ENCODE data around the gene HACE1.
"Not testable (repeated sequence)": the region's sequence is repeated elsewhere in the genome, so short reads cannot be mapped to it uniquely, and the experiment has no call there.

Gene HACE1

DNA sequence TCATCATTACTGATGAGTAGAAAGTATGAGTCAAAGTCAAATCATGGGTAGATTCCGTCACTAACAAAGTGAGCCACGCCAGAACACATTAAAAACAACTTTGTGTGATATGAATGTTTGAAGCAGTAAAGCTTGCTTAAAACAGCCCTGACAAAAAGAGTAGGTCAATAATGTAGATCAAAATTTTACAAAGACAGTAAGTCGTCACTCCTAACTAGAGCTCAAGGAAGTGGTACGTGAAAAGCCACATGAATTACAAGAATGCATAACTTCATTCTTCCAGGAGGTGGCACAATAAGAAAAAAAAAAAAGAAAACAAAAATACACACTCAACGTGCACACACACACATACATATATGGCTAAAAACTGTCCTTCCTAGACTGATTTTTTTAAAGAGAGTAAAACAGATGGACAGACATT is 69.9 kb downstream of the HACE1 start:
- Mint-ChIP-seq H3K36me3 (peaks cover 7% of the 10 kb centered on the region), H3K9me3 (no peaks in the 10 kb centered on the region), H3K27ac (peak overlapping the region; percentile 91), H3K4me3 (peak overlapping the region; percentile 57), H3K27me3 (no peaks in the 10 kb centered on the region), H3K4me1 (peaks cover 26% of the 10 kb centered on the region)

DNA sequence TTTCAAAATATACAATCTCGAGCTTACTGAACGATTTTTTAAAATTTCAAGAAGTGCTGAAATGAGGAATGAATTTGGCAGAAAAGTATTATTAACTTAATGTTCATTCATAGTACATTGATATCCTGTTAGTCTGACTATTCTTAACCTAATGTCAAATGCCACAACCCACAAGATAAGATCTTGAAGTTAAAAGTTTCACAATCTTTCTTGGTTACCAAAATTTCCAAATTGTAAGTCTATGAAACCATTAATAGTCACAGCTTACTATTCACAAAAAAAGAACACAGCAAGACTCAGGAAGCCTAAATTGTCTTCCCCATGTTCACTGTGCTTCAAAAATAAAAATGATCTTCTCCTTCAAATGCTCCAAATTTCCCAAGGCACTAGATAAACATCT is 71.3 kb downstream of the HACE1 start:
- Mint-ChIP-seq H3K9me3 (no peaks in the 10 kb centered on the region), H3K4me3 (peak overlapping the region; percentile 47), H3K4me1 (peaks cover 26% of the 10 kb centered on the region), H3K36me3 (peaks cover 13% of the 10 kb centered on the region), H3K27ac (peak overlapping the region; percentile 78), H3K27me3 (no peaks in the 10 kb centered on the region)

DNA sequence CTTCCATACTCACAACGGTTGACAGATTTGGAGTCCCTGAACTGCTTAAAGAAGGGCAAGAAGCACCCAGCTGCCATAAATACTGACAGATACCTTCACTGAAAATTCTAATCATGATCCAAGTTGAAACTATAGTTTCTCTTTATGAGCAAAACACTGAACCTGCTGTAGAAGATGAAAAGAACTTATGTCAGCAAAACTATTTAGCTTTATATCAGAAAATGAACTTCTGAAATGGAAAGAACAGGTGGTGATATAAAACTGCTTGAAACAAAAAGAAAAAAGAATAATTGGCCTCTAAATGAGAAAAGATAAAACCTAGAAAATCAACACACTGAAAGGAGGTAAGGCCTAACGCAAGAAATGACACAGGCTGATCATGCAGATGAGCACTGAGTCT is 72.4 kb downstream of the HACE1 start:
- no peak overlapping the region for H3K27ac Mint-ChIP-seq
- peaks cover 26% of the 10 kb centered on the region for H3K4me1 Mint-ChIP-seq
- H3K36me3 Mint-ChIP-seq, result peaks cover 18% of the 10 kb centered on the region
- H3K4me3 Mint-ChIP-seq, result no peak overlapping the region
- no peaks in the 10 kb centered on the region for H3K27me3 Mint-ChIP-seq
- H3K9me3 Mint-ChIP-seq, result no peaks in the 10 kb centered on the region

DNA sequence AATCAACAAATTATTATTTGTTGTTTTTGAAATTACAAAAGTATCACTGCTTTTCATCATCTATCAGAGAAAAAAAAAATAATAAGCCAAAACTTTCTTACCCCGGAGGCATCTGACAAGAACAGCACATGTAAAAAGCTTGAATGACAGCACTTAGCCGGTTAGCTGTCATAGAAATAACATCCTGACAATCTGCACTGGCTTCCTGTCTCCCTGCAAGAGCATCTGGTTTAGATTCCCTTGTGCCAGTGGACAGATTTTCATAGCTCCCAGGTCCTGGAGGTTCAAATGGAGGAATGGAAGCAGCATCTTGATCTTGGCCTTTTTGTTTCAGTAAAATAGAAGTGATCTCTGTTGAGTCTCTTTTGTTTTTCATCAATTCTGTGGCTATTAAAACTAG is 74.8 kb downstream of the HACE1 start:
- H3K27ac Mint-ChIP-seq, result no peak overlapping the region
- H3K4me3 Mint-ChIP-seq, result no peak overlapping the region
- no peaks in the 10 kb centered on the region for H3K27me3 Mint-ChIP-seq
- H3K9me3 Mint-ChIP-seq, result no peaks in the 10 kb centered on the region
- peaks cover 24% of the 10 kb centered on the region for H3K4me1 Mint-ChIP-seq
- H3K36me3 Mint-ChIP-seq, result peaks cover 26% of the 10 kb centered on the region

DNA sequence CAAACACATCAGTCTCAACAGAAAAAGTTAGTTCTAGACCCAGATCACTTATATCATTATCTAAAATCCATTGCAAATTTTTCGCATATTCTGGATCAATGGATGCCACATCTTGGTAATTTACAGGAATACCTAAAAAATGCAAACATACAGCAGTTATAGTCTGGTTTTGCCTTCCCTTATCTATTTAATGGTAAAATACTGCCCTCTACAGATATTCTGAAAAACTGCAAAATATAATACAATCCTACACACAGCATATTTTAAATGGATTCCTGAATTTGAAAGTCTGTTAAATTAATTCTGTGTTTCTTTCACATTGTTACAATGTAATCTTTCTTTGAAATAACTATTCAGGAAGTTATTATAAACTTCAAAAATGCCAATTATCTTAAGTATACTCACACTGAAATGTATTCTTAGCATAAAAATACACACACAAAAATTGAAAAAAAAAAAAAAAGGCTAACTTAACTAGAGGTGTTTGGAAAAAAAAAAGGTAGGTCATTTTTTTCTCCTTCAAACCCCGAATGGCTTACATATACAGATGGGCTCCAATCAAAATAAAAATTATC is 88.4 kb downstream of the HACE1 start:
- Mint-ChIP-seq H3K9me3 (no peaks in the 10 kb centered on the region), H3K36me3 (peaks cover 3% of the 10 kb centered on the region), H3K4me3 (no peak overlapping the region), H3K27ac (no peak overlapping the region), H3K4me1 (peaks cover 5% of the 10 kb centered on the region), H3K27me3 (no peaks in the 10 kb centered on the region)

DNA sequence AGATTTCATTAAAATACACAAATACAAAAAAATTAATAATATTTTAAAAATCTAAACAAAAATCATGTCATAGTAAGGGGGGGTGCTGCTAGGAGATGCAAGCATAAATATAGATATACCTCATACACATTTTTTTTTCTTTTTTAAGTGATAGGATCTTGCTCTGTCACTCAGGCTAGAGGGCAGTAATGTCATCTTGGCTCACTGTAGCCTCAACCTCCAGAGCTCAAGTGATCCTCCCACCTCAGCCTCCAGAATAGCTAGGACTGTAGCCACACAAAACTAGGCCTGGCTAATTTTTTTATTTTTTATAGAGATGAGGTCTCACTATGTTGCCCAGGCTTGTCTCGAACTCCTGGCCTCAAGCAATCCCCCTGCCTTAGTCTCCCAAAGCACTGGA is 90.8 kb downstream of the HACE1 start:
- H3K27me3 Mint-ChIP-seq, result no peaks in the 10 kb centered on the region
- H3K4me1 Mint-ChIP-seq, result peaks cover 5% of the 10 kb centered on the region
- H3K36me3 Mint-ChIP-seq, result peaks cover 4% of the 10 kb centered on the region
- no peak overlapping the region for H3K27ac Mint-ChIP-seq
- no peaks in the 10 kb centered on the region for H3K9me3 Mint-ChIP-seq
- H3K4me3 Mint-ChIP-seq, result no peak overlapping the region

DNA sequence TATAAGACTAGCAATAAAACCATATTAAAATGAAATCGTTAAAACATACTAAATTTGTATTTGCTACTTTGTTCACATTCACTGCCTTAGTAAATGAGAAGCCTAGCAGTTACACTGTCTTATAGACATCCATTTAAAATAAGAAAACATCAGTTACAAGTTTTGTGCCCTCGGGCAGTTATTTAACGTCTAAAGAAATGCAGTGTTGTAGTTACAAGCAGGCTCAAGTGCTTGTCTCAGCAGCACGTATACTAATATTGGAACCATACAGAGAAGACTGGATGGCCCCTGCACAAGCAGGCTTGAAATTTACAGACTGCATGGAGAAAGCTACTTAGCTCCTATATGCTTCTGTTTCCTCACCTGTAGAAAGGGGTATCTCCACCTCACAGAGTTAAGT is 93.1 kb downstream of the HACE1 start:
- H3K27me3 Mint-ChIP-seq, result no peaks in the 10 kb centered on the region
- H3K27ac Mint-ChIP-seq, result no peak overlapping the region
- no peak overlapping the region for H3K4me3 Mint-ChIP-seq
- no peaks in the 10 kb centered on the region for H3K9me3 Mint-ChIP-seq
- peaks cover 12% of the 10 kb centered on the region for H3K36me3 Mint-ChIP-seq
- peaks cover 5% of the 10 kb centered on the region for H3K4me1 Mint-ChIP-seq

DNA sequence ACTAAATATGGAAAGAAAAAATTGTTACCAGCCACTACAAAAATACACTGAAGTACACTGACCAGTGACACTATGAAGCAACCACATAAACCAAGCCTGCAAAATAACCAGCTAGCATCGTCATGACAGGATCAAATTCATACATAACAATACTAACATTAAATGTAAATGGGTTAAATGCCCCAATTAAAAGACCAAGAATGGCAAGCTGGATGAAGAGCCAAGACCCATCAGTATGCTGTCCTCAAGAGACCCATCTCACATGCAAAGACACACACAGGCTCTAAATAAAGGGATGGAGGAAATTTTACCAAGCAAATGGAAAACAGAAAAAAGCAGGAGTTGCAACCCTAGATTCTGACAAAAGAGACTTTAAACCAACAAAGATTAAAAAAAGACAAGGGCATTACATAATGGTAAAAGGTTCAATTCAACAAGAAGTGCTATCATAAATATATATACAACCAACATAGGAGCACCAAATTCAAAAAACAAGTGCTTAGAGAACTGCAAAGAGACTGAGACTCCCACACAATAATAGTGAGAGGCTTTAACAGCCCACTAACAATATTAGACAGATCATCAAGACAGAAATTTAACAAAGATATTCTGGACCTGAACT is 104.8 kb downstream of the HACE1 start:
- Mint-ChIP-seq H3K36me3 (peaks cover 50% of the 10 kb centered on the region), H3K27me3 (no peaks in the 10 kb centered on the region), H3K4me1 (no peaks in the 10 kb centered on the region)

DNA sequence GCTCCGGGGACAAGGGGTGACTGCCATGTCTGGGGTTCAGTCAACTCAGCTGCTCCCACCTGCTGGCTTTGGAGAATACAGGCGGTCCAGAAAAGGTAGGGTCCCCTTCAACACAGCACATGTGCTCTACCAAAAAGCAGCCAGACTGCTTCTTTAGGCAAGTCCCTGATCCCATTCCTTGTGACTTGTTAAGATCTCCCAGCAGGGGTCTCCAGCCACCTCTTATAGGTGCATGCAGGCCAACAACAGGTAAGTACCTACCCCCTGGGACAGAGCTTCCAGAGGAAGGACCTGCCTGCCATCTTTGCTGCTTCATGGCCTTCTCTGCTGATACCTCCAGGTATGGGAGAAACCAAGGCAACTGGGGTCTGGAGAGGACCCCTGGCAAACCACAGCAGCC is 106.5 kb downstream of the HACE1 start:
- no peak overlapping the region for H3K4me3 Mint-ChIP-seq
- no peaks in the 10 kb centered on the region for H3K4me1 Mint-ChIP-seq
- no peaks in the 10 kb centered on the region for H3K27me3 Mint-ChIP-seq
- H3K36me3 Mint-ChIP-seq, result peaks cover 41% of the 10 kb centered on the region
- no peaks in the 10 kb centered on the region for H3K9me3 Mint-ChIP-seq
- no peak overlapping the region for H3K27ac Mint-ChIP-seq

More for the DNA sequence above, 104.8 kb downstream of the HACE1 start:
- H3K9me3 Mint-ChIP-seq, result peaks cover 5% of the 10 kb centered on the region
- H3K27ac Mint-ChIP-seq, result no peak overlapping the region
- H3K4me3 Mint-ChIP-seq, result no peak overlapping the region

DNA sequence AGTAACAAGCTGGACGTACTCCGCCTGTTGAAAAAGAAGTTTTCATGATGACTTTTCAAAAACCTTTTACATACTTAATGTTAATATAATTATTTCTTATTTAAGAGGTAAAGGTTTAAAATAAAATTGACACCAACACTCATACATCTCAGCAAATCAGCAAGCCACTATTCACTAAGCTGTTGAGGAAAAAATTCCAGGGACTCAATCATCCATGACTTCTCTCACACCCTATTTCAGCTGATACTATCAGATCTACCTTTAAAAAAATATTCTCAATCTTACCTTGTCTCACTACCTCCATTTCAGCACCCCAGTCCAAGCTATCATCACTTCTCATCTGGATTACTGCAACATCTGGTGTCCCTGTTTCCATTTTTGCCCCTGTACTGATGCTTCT is 109.3 kb downstream of the HACE1 start:
- Mint-ChIP-seq H3K4me3 (no peak overlapping the region), H3K27ac (no peak overlapping the region), H3K36me3 (peaks cover 23% of the 10 kb centered on the region), H3K27me3 (no peaks in the 10 kb centered on the region), H3K9me3 (no peaks in the 10 kb centered on the region), H3K4me1 (no peaks in the 10 kb centered on the region)

DNA sequence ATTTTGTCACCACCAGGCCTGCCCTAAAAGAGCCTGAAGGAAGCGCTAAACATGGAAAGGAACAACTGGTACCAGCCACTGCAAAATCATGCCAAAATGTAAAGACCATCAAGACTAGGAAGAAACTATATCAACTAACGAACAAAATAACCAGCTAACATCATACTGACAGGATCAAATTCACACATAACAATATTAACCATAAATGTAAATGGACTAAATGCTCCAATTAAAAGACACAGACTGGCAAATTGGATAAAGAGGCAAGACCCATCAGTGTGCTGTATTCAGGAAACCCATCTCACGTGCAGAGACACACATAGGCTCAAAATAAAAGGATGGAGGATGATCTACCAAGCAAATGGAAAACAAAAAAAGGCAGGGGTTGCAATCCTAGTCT is 120.6 kb downstream of the HACE1 start:
- H3K4me3 Mint-ChIP-seq, H3K4me1 Mint-ChIP-seq, H3K27me3 Mint-ChIP-seq, H3K9me3 Mint-ChIP-seq, H3K36me3 Mint-ChIP-seq, H3K27ac Mint-ChIP-seq: not testable (repeated sequence)

DNA sequence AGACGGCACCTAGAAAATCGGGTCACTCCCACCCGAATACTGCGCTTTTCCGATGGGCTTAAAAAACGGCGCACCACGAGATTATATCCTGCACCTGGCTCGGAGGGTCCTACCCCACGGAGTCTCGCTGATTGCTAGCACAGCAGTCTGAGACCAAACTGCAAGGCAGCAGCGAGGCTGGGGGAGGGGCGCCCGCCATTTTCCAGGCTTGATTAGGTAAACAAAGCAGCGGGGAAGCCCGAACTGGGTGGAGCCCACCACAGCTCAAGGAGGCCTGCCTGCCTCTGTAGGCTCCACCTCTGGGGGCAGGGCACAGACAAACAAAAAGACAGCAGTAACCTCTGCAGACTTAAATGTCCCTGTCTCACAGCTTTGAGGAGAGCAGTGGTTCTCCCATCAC is 122.2 kb downstream of the HACE1 start:
- H3K4me3 Mint-ChIP-seq, H3K27ac Mint-ChIP-seq, H3K9me3 Mint-ChIP-seq, H3K4me1 Mint-ChIP-seq, H3K27me3 Mint-ChIP-seq, H3K36me3 Mint-ChIP-seq: not testable (repeated sequence)

DNA sequence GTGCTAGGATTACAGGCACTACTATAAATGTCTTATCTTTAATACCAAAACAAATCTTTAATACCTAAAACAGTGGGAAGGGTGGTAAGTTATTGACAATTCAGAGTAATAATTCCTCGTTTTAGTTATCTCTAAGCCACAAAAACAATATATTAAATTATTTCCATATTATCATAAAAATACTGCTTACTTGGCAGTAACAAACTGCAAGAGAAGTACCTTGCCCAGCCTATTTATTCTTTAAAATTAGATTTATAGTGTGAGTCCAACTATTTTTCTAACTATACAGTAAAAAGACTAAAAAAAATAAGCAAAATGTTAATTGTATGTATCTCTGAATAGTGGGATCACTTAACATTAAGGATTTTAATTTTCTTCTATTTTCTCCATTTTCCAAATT is 123.2 kb downstream of the HACE1 start:
- no peaks in the 10 kb centered on the region for H3K4me1 Mint-ChIP-seq
- no peak overlapping the region for H3K27ac Mint-ChIP-seq
- no peak overlapping the region for H3K4me3 Mint-ChIP-seq
- no peaks in the 10 kb centered on the region for H3K27me3 Mint-ChIP-seq
- no peaks in the 10 kb centered on the region for H3K9me3 Mint-ChIP-seq
- peaks cover 6% of the 10 kb centered on the region for H3K36me3 Mint-ChIP-seq

DNA sequence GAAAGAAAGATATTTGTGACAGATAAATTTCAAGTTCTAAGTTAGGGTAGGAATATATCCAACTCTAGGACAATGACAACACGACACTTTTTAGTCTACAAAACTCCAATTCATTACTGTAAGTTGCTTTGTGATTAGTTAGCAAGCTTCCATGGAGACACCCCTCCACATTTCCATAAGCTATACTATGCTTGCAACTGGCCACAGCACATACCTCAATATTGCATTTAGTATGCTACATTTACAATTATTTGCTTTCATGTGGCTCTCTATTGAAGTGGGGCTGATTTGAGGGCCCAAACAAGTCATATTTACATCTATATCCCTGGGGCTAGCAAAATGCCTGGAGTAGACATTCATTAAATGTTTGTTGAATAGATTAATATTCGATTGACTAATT is 129.3 kb downstream of the HACE1 start:
- H3K27me3 Mint-ChIP-seq, result no peaks in the 10 kb centered on the region
- no peak overlapping the region for H3K27ac Mint-ChIP-seq
- H3K9me3 Mint-ChIP-seq, result no peaks in the 10 kb centered on the region
- H3K4me3 Mint-ChIP-seq, result no peak overlapping the region
- no peaks in the 10 kb centered on the region for H3K4me1 Mint-ChIP-seq
- peaks cover 6% of the 10 kb centered on the region for H3K36me3 Mint-ChIP-seq

DNA sequence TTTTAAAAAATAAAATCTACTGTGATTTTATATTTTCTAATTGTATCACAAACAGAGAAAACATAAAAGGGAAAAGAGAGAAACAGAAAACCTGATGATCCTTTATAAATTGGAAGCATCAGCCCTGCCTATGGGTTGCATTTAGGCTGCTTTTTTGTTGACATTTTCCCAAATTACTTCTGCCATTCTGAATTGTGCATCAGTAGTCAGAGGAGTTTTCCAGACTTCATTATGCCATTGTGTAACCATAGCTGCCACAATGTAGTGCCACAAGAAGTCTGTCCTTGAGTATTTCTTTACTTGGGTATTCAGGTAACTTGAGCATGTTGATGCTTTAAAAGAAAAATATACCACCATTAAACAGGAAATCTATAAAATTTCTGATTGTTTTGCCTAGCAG is 130.3 kb downstream of the HACE1 start:
- no peak overlapping the region for H3K4me3 Mint-ChIP-seq
- H3K36me3 Mint-ChIP-seq, result peaks cover 4% of the 10 kb centered on the region
- no peak overlapping the region for H3K27ac Mint-ChIP-seq
- H3K9me3 Mint-ChIP-seq, result no peaks in the 10 kb centered on the region
- H3K27me3 Mint-ChIP-seq, result no peaks in the 10 kb centered on the region
- H3K4me1 Mint-ChIP-seq, result no peaks in the 10 kb centered on the region

DNA sequence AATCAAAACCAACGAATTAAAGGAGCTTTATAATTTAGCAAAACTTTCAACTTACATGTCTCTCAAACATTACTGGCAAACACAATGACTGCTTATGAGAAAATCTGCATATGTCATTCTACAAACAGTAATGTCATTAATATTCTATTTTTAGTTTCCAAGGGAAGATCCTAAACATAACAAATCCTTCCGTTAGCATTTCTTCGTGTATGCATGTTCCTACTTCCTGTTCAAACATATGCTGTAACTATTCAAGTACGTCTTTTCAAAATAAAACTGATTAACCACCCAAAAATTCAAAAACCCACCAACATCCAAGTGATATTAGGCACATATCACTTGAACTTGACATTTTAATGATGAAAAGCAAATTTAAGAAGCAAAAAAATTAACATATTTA is 131.3 kb downstream of the HACE1 start:
- Mint-ChIP-seq H3K9me3 (no peaks in the 10 kb centered on the region), H3K27me3 (no peaks in the 10 kb centered on the region), H3K27ac (no peak overlapping the region), H3K4me1 (no peaks in the 10 kb centered on the region), H3K36me3 (peaks cover 4% of the 10 kb centered on the region), H3K4me3 (no peak overlapping the region)

DNA sequence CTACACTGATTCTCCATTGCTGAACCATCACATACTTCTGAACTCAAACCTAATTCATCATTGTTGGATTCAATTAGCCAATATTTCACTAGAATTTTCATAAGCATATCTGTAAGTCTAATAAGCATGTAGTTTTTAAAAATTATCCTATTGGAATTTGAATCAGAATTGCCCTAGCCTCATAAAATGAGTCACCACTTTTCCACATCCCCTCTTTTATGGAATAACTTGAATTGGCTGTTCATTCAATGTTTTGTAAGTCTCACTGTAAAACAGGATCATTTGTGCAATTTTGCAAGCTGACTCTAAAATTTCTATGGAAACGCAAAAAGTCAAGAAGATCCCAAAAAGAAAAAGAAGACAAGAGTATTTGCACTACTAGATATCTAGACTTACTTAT is 141.0 kb downstream of the HACE1 start:
- peak overlapping the region; percentile 49 for H3K27ac Mint-ChIP-seq
- no peaks in the 10 kb centered on the region for H3K27me3 Mint-ChIP-seq
- H3K9me3 Mint-ChIP-seq, result no peaks in the 10 kb centered on the region
- no peaks in the 10 kb centered on the region for H3K4me1 Mint-ChIP-seq
- H3K36me3 Mint-ChIP-seq, result peaks cover 1% of the 10 kb centered on the region
- no peak overlapping the region for H3K4me3 Mint-ChIP-seq

All from activated naive CD4-positive, alpha-beta T cell treated with anti-CD3 and anti-CD28 coated beads, Interleukin-2, amount 50 U/mL, for 24 hours (primary cell).